Measurements from ENCODE around the gene TRIM24. TPM values are rescaled to one million over a fixed set of nuclear protein-coding genes. Genes with fewer than 3 reads are reported as not detected.

TRIM24 gene
- total and polyA plus RNA-seq, 2 of the 13 experiments (the other 11 are each of a cell fraction or from before 2014, with no cell fraction given): 100 to 106 TPM

DNA sequence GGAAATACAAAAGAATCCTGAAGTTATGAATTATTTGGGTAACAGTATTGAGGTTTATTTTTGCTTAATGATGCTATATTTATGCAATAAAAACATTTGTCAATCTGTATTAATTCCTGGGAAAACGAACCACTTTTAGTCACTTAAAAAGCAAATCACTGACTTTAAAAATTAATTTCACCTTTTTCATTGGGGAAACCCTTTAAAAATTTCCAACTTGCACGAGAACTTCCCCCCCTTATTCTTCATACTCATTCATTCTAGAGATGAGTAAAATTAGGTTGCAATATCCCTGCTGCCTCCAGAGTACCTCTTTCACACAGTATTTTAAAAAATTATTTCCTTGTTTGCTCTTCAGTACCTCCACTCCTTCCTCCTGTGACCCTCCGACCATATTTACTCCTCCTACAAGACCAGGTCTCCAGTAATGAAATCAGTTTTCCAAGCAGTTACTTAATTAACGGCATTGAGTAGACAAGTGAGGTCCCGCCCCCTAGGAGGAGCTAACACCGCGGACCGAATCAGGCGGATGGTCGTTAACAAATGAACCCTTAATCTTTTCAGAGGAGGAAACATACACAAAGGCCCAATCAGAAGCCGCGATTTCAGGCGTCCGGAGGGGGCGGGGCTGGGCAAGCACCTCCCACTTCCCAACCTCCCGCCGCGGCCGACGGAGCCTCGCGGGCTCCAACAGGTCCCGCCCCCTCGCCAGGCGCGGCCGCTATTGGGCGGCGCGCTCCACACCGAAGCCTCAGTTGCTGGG lies 465 bp upstream of the TRIM24 start (continued):
- TF ChIP-seq ELF4 (CRISPR knock-in tag; IDR thresholded peaks at IDR 0.05; ENCODE audit: borderline replicate concordance) (no peak), ZNF7 (CRISPR knock-in tag; IDR thresholded peaks at IDR 0.05) (no peak), ADNP (CRISPR knock-in tag; IDR thresholded peaks at IDR 0.05) (no peak), IRF2 (CRISPR knock-in tag; IDR thresholded peaks at IDR 0.05) (no peak), YY1 (IDR thresholded peaks at IDR 0.05; ENCODE audit: insufficient read depth, insufficient replicate concordance, low read depth, low read length) (no peak), ZNF891 (CRISPR knock-in tag; IDR thresholded peaks at IDR 0.05) (no peak), ZSCAN29 (CRISPR knock-in tag; conservative IDR thresholded peaks at IDR 0.05) (no peak), POLR2AphosphoS2 (IDR thresholded peaks at IDR 0.05; ENCODE audit: low read depth, low read length) (no peak), ZBTB20 (CRISPR knock-in tag; IDR thresholded peaks at IDR 0.05; ENCODE audit: borderline replicate concordance, low read depth) (no peak), MTA3 (CRISPR knock-in tag; IDR thresholded peaks at IDR 0.05) (no peak)
- TF ChIP-seq, protein P1, sequence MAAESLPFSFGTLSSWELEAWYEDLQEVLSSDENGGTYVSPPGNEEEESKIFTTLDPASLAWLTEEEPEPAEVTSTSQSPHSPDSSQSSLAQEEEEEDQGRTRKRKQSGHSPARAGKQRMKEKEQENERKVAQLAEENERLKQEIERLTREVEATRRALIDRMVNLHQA (CRISPR knock-in tag; IDR thresholded peaks at IDR 0.05): no peak
- TF ChIP-seq, protein P2, sequence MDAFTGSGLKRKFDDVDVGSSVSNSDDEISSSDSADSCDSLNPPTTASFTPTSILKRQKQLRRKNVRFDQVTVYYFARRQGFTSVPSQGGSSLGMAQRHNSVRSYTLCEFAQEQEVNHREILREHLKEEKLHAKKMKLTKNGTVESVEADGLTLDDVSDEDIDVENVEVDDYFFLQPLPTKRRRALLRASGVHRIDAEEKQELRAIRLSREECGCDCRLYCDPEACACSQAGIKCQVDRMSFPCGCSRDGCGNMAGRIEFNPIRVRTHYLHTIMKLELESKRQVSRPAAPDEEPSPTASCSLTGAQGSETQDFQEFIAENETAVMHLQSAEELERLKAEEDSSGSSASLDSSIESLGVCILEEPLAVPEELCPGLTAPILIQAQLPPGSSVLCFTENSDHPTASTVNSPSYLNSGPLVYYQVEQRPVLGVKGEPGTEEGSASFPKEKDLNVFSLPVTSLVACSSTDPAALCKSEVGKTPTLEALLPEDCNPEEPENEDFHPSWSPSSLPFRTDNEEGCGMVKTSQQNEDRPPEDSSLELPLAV (CRISPR knock-in tag; conservative IDR thresholded peaks at IDR 0.05; ENCODE audit: low read depth): no peak
- TF ChIP-seq, protein P3, sequence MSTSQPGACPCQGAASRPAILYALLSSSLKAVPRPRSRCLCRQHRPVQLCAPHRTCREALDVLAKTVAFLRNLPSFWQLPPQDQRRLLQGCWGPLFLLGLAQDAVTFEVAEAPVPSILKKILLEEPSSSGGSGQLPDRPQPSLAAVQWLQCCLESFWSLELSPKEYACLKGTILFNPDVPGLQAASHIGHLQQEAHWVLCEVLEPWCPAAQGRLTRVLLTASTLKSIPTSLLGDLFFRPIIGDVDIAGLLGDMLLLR (CRISPR knock-in tag; IDR thresholded peaks at IDR 0.05): no peak
- TF ChIP-seq, protein P4, sequence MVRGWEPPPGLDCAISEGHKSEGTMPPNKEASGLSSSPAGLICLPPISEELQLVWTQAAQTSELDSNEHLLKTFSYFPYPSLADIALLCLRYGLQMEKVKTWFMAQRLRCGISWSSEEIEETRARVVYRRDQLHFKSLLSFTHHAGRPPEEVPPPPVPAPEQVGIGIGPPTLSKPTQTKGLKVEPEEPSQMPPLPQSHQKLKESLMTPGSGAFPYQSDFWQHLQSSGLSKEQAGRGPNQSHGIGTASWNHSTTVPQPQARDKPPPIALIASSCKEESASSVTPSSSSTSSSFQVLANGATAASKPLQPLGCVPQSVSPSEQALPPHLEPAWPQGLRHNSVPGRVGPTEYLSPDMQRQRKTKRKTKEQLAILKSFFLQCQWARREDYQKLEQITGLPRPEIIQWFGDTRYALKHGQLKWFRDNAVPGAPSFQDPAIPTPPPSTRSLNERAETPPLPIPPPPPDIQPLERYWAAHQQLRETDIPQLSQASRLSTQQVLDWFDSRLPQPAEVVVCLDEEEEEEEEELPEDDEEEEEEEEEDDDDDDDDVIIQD (CRISPR knock-in tag; IDR thresholded peaks at IDR 0.05; ENCODE audit: low read depth): peak; percentile 91
- TF ChIP-seq, protein P5, sequence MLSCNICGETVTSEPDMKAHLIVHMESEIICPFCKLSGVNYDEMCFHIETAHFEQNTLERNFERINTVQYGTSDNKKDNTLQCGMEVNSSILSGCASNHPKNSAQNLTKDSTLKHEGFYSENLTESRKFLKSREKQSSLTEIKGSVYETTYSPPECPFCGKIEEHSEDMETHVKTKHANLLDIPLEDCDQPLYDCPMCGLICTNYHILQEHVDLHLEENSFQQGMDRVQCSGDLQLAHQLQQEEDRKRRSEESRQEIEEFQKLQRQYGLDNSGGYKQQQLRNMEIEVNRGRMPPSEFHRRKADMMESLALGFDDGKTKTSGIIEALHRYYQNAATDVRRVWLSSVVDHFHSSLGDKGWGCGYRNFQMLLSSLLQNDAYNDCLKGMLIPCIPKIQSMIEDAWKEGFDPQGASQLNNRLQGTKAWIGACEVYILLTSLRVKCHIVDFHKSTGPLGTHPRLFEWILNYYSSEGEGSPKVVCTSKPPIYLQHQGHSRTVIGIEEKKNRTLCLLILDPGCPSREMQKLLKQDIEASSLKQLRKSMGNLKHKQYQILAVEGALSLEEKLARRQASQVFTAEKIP (CRISPR knock-in tag; IDR thresholded peaks at IDR 0.05; ENCODE audit: borderline replicate concordance): no peak
- TF ChIP-seq, protein P6, sequence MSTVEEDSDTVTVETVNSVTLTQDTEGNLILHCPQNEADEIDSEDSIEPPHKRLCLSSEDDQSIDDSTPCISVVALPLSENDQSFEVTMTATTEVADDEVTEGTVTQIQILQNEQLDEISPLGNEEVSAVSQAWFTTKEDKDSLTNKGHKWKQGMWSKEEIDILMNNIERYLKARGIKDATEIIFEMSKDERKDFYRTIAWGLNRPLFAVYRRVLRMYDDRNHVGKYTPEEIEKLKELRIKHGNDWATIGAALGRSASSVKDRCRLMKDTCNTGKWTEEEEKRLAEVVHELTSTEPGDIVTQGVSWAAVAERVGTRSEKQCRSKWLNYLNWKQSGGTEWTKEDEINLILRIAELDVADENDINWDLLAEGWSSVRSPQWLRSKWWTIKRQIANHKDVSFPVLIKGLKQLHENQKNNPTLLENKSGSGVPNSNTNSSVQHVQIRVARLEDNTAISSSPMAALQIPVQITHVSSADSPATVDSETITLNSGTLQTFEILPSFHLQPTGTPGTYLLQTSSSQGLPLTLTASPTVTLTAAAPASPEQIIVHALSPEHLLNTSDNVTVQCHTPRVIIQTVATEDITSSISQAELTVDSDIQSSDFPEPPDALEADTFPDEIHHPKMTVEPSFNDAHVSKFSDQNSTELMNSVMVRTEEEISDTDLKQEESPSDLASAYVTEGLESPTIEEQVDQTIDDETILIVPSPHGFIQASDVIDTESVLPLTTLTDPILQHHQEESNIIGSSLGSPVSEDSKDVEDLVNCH (CRISPR knock-in tag; IDR thresholded peaks at IDR 0.05): no peak
- TF ChIP-seq, protein P7, sequence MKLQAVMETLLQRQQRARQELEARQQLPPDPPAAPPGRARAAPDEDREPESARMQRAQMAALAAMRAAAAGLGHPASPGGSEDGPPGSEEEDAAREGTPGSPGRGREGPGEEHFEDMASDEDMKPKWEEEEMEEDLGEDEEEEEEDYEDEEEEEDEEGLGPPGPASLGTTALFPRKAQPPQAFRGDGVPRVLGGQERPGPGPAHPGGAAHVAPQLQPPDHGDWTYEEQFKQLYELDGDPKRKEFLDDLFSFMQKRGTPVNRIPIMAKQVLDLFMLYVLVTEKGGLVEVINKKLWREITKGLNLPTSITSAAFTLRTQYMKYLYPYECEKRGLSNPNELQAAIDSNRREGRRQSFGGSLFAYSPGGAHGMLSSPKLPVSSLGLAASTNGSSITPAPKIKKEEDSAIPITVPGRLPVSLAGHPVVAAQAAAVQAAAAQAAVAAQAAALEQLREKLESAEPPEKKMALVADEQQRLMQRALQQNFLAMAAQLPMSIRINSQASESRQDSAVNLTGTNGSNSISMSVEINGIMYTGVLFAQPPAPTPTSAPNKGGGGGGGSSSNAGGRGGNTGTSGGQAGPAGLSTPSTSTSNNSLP (IDR thresholded peaks at IDR 0.05; ENCODE audit: low read depth, low read length): peak; percentile 57; the same call in 1 of the 2 replicates
- TF ChIP-seq, protein P8, sequence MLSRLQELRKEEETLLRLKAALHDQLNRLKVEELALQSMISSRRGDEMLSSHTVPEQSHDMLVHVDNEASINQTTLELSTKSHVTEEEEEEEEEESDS (CRISPR knock-in tag; IDR thresholded peaks at IDR 0.05; ENCODE audit: borderline replicate concordance): no peak
